Activated T-helper 2 cell treated with anti-CD3 and anti-CD28 coated beads, Interferon-gamma antibody, Interleukin-2, Interleukin-4, amounts not matched to agents 10 μg/mL and 5 μg/mL and 100 μg/mL, durations not matched to agents 14 hours and 24 hours and 36 hours (primary cell): ENCODE results near the gene HCN3. TPM values are rescaled to one million over a fixed set of nuclear protein-coding genes. Genes with fewer than 3 reads are reported as not detected.
A peak's percentile ranks its signal among the peaks of the same experiment; 100 is the strongest.
"Not testable (repeated sequence)": the region's sequence is repeated elsewhere in the genome, so short reads cannot be mapped to it uniquely, and the experiment has no call there.

Source experiments
- DNase-seq: peaks from one replicate; pipeline ENCODE4 v3.0.0; 2021; ENCODE audit warnings: low spot score
- H3K27ac Mint-ChIP-seq: one replicate; pipeline ENCODE4 v1.8.0; 2021; ENCODE audit warnings: mixed read lengths
- H3K27me3 Mint-ChIP-seq: one replicate; pipeline ENCODE4 v1.8.0; 2021; ENCODE audit warnings: low read depth, mixed read lengths
- H3K36me3 Mint-ChIP-seq: one replicate; pipeline ENCODE4 v1.8.0; 2021; ENCODE audit warnings: low read depth, mixed read lengths
- H3K4me1 Mint-ChIP-seq: one replicate; pipeline ENCODE4 v1.8.0; 2021; ENCODE audit warnings: low read depth, mixed read lengths
- H3K4me3 Mint-ChIP-seq: one replicate; pipeline ENCODE4 v1.8.0; 2021; ENCODE audit warnings: low read depth, mild to moderate bottlenecking, moderate library complexity, mixed read lengths
- H3K9me3 Mint-ChIP-seq: one replicate; pipeline ENCODE4 v1.8.0; 2021; ENCODE audit warnings: mixed read lengths
- intact Hi-C: fragments of 100-400 bp; cut with micrococcal nuclease; formaldehyde crosslinking; loops from one replicate; pipeline ENCODE4 v1.15.1; 2023
- total RNA-seq: library from RNA; stranded (reverse); gene quantifications from 2 replicates; pipeline ENCODE4 v1.2.3, GENCODE V29; 2022

The HCN3 gene
- total RNA-seq, 1 donor from 2014 or later, result 4.8 TPM

DNA sequence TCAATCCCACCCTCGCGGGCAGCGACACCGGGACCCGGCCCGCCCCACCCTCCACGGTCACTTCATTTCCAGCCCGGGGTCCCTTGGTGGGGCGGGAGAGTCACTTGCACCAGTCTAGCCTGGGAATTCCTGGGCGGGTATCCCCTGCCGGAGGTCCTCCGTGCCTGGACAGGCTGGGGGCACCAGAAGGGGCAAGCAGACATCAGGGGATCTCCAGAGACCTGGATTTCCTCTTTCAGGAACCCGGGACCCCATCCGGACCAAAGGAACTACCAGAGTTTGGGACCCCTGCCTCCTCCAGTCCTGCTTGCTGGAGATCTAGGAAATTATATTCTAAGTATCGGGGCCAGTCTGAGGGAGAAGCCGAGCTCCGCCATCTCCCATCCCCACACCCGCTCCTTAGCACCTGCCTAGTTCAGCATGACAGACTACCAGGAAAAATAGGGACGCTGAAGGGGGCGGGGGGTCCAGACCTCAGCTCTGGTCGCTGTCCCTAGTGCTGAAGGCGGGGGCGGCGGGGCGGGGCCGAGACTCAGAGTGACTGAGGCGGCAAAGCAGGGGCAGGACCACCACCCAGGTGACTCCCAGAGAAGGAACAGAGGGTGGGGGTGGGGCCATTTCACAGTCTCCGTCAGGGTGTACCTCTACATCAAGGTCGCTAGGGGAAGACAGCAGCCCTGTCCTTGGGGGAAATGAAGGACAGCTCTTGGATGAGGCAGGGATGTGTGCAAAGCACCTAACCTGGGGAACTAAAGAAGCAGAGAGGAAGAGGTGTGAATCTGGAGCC, 832 bp downstream of the HCN3 start:
- H3K36me3 Mint-ChIP-seq, result no peaks in the 10 kb centered on the region
- H3K27ac Mint-ChIP-seq, result peak overlapping the region; percentile 14
- intact Hi-C loops, result loop anchor here (1.0 to 10.0 kb wide), 4 partner anchors 23 to 467 kb away; partner anchors contain the start of genes ENTREP3, MTX1, RUSC1 and THBS3
- H3K9me3 Mint-ChIP-seq, result no peaks in the 10 kb centered on the region
- no peaks in the 10 kb centered on the region for H3K27me3 Mint-ChIP-seq
- DNase-seq, result peak; percentile 62
- H3K4me3 Mint-ChIP-seq, result peak overlapping the region; percentile 56
- peaks cover 25% of the 10 kb centered on the region for H3K4me1 Mint-ChIP-seq

DNA sequence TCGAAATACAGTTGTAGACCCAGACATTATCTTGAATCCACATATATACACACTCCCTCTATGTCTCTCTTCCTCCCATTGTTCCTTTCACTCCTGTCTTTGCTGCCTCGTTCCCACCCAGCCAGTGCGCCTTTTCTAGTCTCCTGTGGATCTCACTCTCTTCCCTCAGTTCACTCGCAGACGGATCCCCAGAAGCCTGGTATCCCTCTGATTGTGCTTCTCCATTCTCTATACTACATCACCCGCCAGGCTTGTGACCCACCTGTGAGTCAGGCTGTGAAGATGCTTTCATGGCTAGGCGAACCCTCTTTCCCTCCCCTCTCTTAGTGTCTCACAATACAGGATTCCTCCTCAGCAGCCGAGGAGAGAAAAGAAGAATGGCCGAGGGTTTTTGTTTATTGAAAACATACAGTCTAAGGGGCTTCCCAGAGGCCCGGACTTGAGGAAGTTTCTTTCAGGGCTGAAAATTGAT, 1.5 kb downstream of the HCN3 start:
- no peaks in the 10 kb centered on the region for H3K27me3 Mint-ChIP-seq
- no peak overlapping the region for H3K27ac Mint-ChIP-seq
- H3K4me1 Mint-ChIP-seq, result peaks cover 22% of the 10 kb centered on the region
- no peaks in the 10 kb centered on the region for H3K9me3 Mint-ChIP-seq
- H3K4me3 Mint-ChIP-seq, result peak overlapping the region; percentile 56
- no peaks in the 10 kb centered on the region for H3K36me3 Mint-ChIP-seq
- no peak for DNase-seq
- intact Hi-C loops, result loop anchor here (5.0 to 10.0 kb wide), 2 partner anchors 71 to 466 kb away; partner anchors contain the start of genes MTX1 and THBS3

DNA sequence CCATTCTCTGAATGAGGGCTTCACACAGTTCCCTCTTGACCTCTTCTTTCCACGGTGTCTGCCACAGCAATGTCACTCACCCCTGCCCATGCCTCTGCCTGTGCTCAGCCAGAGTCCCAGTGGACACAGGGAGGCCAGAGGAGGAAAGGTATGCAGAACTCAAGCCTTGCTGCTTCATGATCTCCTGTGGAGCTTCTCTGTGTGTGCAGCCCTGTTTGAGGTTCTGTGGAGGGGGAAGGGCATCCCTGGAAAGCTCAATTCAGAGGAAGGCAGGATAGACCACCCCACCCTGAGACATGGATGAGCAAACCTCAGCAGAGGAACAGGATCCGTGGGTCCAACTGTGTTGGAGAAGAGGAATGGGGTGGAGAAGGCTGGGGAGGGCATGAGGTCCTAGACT, 2.0 kb downstream of the HCN3 start:
- no peaks in the 10 kb centered on the region for H3K27me3 Mint-ChIP-seq
- H3K9me3 Mint-ChIP-seq, result no peaks in the 10 kb centered on the region
- no peak overlapping the region for H3K27ac Mint-ChIP-seq
- intact Hi-C loops, result loop anchor here (5.0 to 10.0 kb wide), 2 partner anchors 72 to 466 kb away; partner anchors contain the start of genes MTX1 and THBS3
- H3K4me3 Mint-ChIP-seq, result no peak overlapping the region
- DNase-seq, result no peak
- no peaks in the 10 kb centered on the region for H3K36me3 Mint-ChIP-seq
- H3K4me1 Mint-ChIP-seq, result peaks cover 20% of the 10 kb centered on the region

DNA sequence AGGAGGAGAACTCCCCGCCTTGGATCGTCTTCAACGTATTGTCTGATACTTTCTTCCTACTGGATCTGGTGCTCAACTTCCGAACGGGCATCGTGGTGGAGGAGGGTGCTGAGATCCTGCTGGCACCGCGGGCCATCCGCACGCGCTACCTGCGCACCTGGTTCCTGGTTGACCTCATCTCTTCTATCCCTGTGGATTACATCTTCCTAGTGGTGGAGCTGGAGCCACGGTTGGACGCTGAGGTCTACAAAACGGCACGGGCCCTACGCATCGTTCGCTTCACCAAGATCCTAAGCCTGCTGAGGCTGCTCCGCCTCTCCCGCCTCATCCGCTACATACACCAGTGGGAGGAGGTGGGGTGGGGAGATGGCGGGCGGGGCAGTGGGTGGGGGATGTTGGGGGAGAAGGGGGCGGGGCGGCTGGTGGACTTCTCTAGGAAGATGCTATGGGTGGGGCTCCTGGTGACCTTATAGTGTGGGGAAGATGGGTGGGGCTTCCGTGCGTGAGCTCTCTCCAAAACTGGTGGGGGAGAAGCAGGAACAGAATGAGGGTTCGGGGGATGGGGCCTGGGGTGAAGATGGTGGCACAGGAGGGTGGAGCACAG, 5.3 kb downstream of the HCN3 start:
- H3K27ac Mint-ChIP-seq, result no peak overlapping the region
- no peaks in the 10 kb centered on the region for H3K36me3 Mint-ChIP-seq
- H3K4me1 Mint-ChIP-seq, result peaks cover 4% of the 10 kb centered on the region
- intact Hi-C loops, result no loop called here
- no peaks in the 10 kb centered on the region for H3K9me3 Mint-ChIP-seq
- H3K27me3 Mint-ChIP-seq, result no peaks in the 10 kb centered on the region
- H3K4me3 Mint-ChIP-seq, result no peak overlapping the region
- no peak for DNase-seq

DNA sequence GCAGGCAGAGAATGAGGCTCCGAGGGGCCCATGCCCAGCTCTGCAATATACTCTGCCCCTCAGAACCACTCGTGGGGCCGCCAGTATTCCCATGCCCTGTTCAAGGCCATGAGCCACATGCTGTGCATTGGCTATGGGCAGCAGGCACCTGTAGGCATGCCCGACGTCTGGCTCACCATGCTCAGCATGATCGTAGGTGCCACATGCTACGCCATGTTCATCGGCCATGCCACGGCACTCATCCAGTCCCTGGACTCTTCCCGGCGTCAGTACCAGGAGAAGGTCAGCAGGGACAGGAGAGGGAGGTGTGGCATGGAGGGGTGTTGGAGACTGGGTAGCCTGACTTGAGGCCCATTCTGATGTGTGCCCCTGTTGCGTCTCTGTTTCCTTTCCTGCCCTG, 7.2 kb downstream of the HCN3 start:
- Mint-ChIP-seq H3K4me3 (no peak overlapping the region), H3K36me3 (no peaks in the 10 kb centered on the region), H3K9me3 (no peaks in the 10 kb centered on the region)

DNA sequence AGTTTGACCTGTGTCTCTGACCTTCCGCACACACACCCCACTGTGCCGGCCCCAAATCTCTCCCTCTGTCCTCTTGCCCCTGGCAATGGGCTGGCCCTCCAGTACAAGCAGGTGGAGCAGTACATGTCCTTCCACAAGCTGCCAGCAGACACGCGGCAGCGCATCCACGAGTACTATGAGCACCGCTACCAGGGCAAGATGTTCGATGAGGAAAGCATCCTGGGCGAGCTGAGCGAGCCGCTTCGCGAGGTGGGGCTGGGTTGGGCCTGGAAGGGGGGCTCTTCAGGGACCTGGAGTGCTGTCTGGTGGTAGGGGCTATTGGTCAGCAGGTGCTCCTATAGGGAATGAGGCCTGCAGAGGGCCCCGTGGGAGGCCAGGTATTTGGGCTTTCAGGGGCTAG, 7.8 kb downstream of the HCN3 start:
- Mint-ChIP-seq H3K4me3 (no peak overlapping the region), H3K27ac (no peak overlapping the region), H3K9me3 (no peaks in the 10 kb centered on the region), H3K36me3 (no peaks in the 10 kb centered on the region), H3K27me3 (peaks cover under 1% of the 10 kb centered on the region), H3K4me1 (no peaks in the 10 kb centered on the region)
- intact Hi-C loops, result no loop called here
- DNase-seq, result no peak

More for the DNA sequence above, 7.2 kb downstream of the HCN3 start:
- Mint-ChIP-seq H3K27me3 (no peaks in the 10 kb centered on the region), H3K27ac (no peak overlapping the region), H3K4me1 (no peaks in the 10 kb centered on the region)
- DNase-seq, result no peak
- intact Hi-C loops, result no loop called here

DNA sequence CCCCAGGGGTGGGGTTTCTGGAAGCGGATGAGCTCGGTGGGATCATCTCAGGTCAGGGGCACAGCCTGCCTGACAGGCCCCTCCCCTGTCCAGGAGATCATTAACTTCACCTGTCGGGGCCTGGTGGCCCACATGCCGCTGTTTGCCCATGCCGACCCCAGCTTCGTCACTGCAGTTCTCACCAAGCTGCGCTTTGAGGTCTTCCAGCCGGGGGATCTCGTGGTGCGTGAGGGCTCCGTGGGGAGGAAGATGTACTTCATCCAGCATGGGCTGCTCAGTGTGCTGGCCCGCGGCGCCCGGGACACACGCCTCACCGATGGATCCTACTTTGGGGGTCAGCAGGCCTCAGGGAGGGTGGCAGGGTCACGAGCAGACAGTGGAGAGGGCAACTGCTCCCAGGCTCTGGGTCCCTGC, 8.4 kb downstream of the HCN3 start:
- Mint-ChIP-seq H3K4me1 (no peaks in the 10 kb centered on the region), H3K9me3 (no peaks in the 10 kb centered on the region), H3K4me3 (no peak overlapping the region), H3K27me3 (peaks cover 3% of the 10 kb centered on the region), H3K27ac (no peak overlapping the region), H3K36me3 (no peaks in the 10 kb centered on the region)
- no peak for DNase-seq
- intact Hi-C loops, result no loop called here

DNA sequence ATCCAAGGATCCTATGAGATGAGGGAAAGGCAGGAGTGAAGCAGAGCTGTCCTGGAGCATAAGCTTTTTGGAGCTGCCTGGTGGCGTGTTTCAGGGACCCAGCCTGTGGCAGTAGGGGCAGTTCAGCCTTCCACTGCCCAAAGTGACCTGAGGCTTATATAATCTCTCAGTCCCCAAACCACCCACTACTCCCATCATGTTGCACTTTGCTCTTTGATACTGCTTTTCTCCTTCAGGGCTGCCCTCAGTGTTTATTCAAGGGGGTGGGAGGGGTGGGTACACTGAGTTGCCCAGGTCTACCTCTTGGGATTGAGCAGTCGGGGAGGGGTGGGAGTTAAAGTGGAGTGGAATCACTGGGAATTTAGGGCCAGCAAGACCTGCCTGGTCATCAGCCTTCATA, 9.3 kb downstream of the HCN3 start:
- Mint-ChIP-seq H3K9me3 (no peaks in the 10 kb centered on the region), H3K27ac (no peak overlapping the region), H3K4me3 (no peak overlapping the region), H3K27me3 (peaks cover 6% of the 10 kb centered on the region), H3K36me3 (no peaks in the 10 kb centered on the region), H3K4me1 (no peaks in the 10 kb centered on the region)
- intact Hi-C loops, result no loop called here
- DNase-seq, result no peak

DNA sequence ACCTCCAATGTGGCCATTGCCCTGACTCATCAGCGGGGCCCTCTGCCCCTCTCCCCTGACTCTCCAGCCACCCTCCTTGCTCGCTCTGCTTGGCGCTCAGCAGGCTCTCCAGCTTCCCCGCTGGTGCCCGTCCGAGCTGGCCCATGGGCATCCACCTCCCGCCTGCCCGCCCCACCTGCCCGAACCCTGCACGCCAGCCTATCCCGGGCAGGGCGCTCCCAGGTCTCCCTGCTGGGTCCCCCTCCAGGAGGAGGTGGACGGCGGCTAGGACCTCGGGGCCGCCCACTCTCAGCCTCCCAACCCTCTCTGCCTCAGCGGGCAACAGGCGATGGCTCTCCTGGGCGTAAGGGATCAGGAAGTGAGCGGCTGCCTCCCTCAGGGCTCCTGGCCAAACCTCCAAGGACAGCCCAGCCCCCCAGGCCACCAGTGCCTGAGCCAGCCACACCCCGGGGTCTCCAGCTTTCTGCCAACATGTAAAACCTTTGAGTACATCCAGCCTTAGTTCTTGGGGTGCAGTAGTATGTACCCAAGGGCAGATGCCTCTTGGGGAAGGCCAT, 10.8 kb downstream of the HCN3 start:
- H3K9me3 Mint-ChIP-seq, result no peaks in the 10 kb centered on the region
- no peak overlapping the region for H3K27ac Mint-ChIP-seq
- H3K36me3 Mint-ChIP-seq, result no peaks in the 10 kb centered on the region
- H3K4me1 Mint-ChIP-seq, result no peaks in the 10 kb centered on the region
- H3K4me3 Mint-ChIP-seq, result no peak overlapping the region
- no peak for DNase-seq
- H3K27me3 Mint-ChIP-seq, result peaks cover 10% of the 10 kb centered on the region
- intact Hi-C loops, result no loop called here

DNA sequence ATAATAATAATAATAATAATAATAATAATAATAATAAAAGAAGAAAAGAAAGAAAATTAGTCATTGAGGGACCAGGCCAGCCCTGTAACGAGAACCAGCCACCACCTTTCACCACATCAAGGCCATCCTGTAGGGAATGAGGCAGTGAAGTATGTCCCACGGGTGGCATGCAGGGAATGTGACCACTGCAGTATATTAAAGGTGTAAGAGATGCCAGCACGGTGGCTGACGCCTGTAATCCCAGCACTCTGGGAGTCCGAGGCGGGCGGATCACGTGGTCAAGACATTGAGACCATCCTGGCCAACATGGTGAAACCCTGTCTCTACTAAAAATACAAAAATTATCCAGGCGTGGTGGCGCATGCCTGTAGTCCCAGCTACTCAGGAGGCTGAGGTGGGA, 13.7 kb downstream of the HCN3 start:
- H3K4me3 Mint-ChIP-seq, intact Hi-C loops: not testable (repeated sequence)
- H3K27me3 Mint-ChIP-seq, result peaks cover 31% of the 10 kb centered on the region

DNA sequence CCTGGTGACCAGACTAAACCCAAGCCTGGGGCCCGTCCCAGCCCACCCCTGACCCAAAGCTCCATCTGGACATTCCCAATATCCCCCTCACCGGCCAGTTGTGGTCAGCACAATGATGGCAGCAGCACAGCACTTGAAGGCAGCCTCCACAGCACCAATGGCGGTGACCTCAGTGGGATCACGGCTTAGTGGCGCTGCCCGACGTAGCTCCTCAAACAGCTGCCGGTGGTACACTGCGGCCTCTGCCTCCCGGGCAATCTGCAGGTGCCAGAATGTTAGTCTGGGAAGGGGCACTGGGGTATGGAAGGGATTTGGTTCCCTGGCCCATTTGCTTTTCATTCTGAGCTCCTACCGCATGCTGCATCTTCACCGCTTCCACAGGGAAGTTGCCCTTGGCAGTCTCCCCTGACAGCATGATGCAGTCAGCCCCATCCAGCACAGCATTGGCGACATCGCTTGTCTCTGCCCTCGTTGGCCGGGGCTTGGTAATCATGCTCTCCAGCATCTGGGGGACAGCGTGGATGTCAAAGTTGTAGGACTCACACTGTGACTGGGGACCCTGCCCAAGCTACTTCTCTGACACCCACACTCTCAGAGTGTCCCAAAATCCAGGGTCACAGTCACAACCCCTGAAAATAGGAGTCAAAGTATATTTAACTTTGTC, 16.0 kb downstream of the HCN3 start:
- Mint-ChIP-seq H3K27me3 (peaks cover 49% of the 10 kb centered on the region), H3K36me3 (no peaks in the 10 kb centered on the region), H3K4me1 (peaks cover 8% of the 10 kb centered on the region), H3K27ac (no peak overlapping the region), H3K9me3 (no peaks in the 10 kb centered on the region), H3K4me3 (no peak overlapping the region)
- intact Hi-C loops, result no loop called here
- DNase-seq, result no peak

More for the DNA sequence above, 13.7 kb downstream of the HCN3 start:
- not testable (repeated sequence) for H3K36me3 Mint-ChIP-seq, DNase-seq, H3K27ac Mint-ChIP-seq, H3K4me1 Mint-ChIP-seq, H3K9me3 Mint-ChIP-seq

DNA sequence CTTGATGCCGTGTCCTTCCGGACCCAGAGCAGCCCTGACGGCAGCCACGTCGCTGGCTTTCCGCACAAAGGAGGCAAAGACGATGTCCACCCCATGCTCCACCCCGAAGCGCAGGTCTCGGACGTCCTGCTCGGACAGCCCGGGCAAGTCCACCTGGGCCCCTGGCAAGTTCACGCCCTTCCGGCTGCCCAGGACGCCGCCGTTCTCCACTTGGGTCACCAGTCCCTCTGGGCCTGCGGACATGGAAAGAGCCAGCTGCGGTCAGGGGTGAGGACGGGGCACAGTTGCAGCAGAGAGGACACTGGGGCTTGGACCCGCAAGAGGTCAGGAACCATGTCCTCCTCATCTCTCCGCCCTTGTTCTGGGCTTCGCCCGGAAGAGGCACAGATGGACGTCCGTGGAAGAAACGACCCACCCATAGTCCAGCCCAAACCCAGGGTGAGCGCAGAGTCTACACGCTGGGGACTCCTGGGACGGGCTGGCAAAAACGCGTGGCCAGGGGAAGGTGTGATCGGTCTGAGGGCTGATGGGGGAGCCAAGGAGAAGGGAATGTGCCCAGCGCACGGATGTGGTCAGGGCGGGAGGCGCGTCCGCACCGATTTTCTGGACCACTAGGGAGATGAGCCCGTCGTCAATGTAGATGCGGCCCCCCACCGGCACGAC, 17.4 kb downstream of the HCN3 start:
- H3K9me3 Mint-ChIP-seq, result no peaks in the 10 kb centered on the region
- no peak overlapping the region for H3K27ac Mint-ChIP-seq
- no peaks in the 10 kb centered on the region for H3K36me3 Mint-ChIP-seq
- intact Hi-C loops, result no loop called here
- no peak for DNase-seq
- peaks cover 8% of the 10 kb centered on the region for H3K4me1 Mint-ChIP-seq
- H3K27me3 Mint-ChIP-seq, result peaks cover 51% of the 10 kb centered on the region
- no peak overlapping the region for H3K4me3 Mint-ChIP-seq
